HL-60 (cell line): ENCODE results near the gene MAPK10.

ENCODE experiments used
- DNase-seq, 2 experiments: peaks; one replicate each; pipeline ENCODE4 v3.0.0-alpha.2; 2010 to 2020; ENCODE audit warnings: low read depth in 1 of 2, low spot score in 1 of 2
- H3K27ac ChIP-seq: fragments of 250-450 bp; sonication (Bioruptor Pico); replicated peaks from 2 replicates; pipeline ENCODE4 v1.5.1; 2020; ENCODE audit warnings: mild to moderate bottlenecking, moderate library complexity
- H3K27me3 ChIP-seq: fragments of 250-450 bp; sonication (Bioruptor Pico); 2 replicates; pipeline ENCODE4 v1.5.1; 2021; ENCODE audit warnings: mild to moderate bottlenecking, moderate library complexity; ENCODE audit not compliant: insufficient read depth, poor library complexity, severe bottlenecking
- H3K4me3 ChIP-seq: replicated peaks from 2 replicates; pipeline ENCODE4 v1.5.1; 2011; ENCODE audit warnings: mild to moderate bottlenecking, control low read depth, low read length; ENCODE audit not compliant: insufficient read depth
- CTCF ChIP-seq: IDR thresholded peaks from one replicate; pipeline ENCODE4 v1.5.1; 2011; ENCODE audit warnings: low read length, control low read depth, inconsistent platforms; ENCODE audit not compliant: insufficient read depth
- GABPA ChIP-seq: IDR thresholded peaks from 2 replicates; pipeline ENCODE4 v1.6.1; 2012; ENCODE audit warnings: low read depth
- POLR2AphosphoS5 ChIP-seq: IDR thresholded peaks from 2 replicates; pipeline ENCODE4 v1.6.1; 2012; ENCODE audit warnings: low read depth
- REST ChIP-seq: IDR thresholded peaks from 2 replicates; pipeline ENCODE4 v1.6.1; 2012; ENCODE audit warnings: low read depth; ENCODE audit not compliant: insufficient replicate concordance
- SPI1 ChIP-seq: IDR thresholded peaks from 2 replicates; pipeline ENCODE4 v1.6.1; 2012; ENCODE audit warnings: low read depth, mild to moderate bottlenecking, borderline replicate concordance

MAPK10 gene

GRCh38 chr4:86131456-86131855 is 228.4 kb downstream of the MAPK10 start:
- DNase-seq: no peak
- Histone ChIP-seq H3K4me3 (no peak overlapping the region), H3K27me3 (peaks cover 2% of the 10 kb centered on the region), H3K27ac (no peak overlapping the region)
- no peak for TF ChIP-seq SPI1
- no peak for TF ChIP-seq POLR2AphosphoS5
- TF ChIP-seq GABPA: no peak
- no peak for TF ChIP-seq REST
- TF ChIP-seq CTCF: no peak

GRCh38 chr4:86130160-86130933 is 229.5 kb downstream of the MAPK10 start:
- TF ChIP-seq SPI1 (no peak), POLR2AphosphoS5 (no peak), REST (no peak), GABPA (no peak), CTCF (no peak)
- Histone ChIP-seq H3K4me3 (no peak overlapping the region), H3K27me3 (peaks cover 2% of the 10 kb centered on the region), H3K27ac (no peak overlapping the region)
- DNase-seq: no peak

- DNase-seq: no peak
These were observed 230.3 kb downstream of the MAPK10 start for GRCh38 chr4:86129546-86129945.

More at GRCh38 chr4:86129546-86129945, 230.3 kb downstream of the MAPK10 start:
- no peak overlapping the region for H3K27ac ChIP-seq
- TF ChIP-seq GABPA (no peak), POLR2AphosphoS5 (no peak), SPI1 (no peak), REST (no peak), CTCF (no peak)
- H3K4me3 ChIP-seq: no peak overlapping the region
- peaks cover 2% of the 10 kb centered on the region for H3K27me3 ChIP-seq
